ENCODE results near the gene MPEG1.

MPEG1 gene

DNA sequence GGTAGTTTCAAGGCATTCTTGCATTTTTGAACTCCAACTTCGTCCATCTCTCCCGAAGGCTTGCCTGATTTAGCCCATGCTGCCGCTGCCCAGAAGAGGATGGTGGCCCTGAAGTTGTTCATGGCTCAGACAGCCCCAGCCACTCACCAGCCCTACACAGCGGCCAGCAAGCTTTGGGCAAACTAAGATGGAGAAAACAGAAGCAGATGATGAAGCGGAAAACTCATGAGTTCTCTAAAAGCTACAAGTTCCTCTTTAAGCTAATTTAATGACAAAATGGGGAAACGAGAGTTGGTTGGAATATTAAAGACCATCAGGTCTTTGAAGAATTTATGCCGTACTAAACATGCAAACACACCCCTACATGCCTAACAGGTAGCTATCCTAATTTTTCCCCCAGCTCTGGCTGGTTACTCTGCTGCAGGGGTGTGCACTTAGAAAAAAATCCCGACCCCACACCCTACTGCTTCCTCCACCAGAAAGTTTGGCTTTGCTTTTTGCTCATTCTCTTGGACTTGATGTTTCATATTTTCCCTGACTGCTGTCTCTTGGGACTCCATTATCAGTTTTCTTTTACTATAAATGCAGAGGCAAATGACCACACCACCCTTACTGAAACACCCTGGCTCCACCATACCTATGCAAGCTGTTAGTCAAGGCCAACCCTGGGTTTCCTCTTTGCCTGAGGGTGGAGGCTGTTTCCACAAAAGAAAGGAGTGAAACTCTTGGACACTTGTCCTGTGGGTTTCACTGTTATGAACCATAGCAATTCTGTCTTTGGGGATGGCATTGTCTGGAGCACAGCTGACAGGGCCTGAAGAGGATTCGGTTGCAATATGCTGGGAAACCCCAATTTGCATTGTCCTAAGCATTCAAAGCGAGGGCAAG, at the start of gene MPEG1:
Gene MPEG1 (minus strand): TSS at position 184 of the 888 bp plus-strand sequence. CDS start 62 bp downstream, at position 122.
- no peak for DNase-seq

- DNase-seq, result no peak
Observed at GRCh38 chr11:59262177-59262818, 49.6 kb upstream of the MPEG1 start.

GRCh38 chr11:59261150-59261549, 48.4 kb upstream of the MPEG1 start:
- DNase-seq, result no peak

GRCh38 chr11:59259867-59260475, 47.2 kb upstream of the MPEG1 start:
- no peak for DNase-seq

DNA sequence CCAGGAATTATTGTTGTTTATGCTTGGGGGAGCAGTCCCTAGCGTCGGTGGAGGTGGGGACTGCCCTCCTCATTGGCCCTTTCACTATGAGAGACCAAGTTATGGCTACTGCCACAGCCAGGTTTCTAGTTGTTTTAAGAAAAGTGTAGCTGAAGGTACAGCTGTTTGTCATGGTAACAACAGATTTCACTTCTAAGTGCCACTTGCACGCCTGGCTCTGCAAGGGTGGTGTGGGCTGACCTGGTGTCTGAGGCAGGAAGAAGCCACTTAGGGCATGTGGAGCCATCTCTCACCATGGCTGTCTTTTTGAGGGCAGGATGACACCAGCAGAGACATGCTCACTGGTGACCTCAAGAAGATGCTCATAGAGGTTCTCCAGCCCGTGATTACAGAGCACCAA, 46.3 kb upstream of the MPEG1 start:
- no peak for DNase-seq

DNA sequence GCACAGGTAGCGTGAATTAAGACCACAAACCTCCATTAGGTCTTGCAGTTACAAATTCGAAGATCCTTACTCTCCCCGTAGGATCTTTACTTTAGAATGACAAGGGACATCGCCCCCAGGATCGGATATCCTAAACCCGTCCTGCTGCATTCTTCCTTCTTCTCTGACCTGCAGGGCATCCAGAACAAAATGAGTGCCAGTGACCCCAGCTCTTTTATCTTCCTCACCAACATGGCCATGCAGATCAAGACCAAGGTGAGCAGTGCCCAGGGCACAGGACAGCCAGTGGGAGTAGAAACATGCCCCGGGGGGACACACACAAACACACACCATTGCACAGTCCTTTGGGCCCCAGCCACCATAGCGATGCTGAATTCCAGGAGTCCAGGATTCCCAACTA, 42.6 kb upstream of the MPEG1 start:
- DNase-seq, result no peak

DNA sequence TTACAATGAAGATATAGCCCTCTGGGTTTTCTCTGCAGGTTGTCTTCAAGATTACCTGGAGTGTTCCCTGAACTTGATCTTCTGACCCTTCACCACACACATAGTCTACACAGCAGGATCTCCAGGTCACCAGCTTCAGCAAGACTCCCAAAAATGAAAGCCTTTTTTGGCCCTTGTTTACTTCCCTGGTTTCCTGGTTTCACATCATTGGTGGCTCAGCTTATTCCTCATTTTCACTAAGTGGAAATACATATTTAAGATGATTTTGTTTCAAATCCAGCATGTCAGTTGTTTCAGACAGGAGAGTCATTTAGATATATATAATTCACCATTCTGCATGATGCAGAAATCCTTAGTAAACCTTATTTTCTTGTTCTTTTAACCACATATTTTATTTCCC, 41.6 kb upstream of the MPEG1 start:
- DNase-seq, result no peak

DNA sequence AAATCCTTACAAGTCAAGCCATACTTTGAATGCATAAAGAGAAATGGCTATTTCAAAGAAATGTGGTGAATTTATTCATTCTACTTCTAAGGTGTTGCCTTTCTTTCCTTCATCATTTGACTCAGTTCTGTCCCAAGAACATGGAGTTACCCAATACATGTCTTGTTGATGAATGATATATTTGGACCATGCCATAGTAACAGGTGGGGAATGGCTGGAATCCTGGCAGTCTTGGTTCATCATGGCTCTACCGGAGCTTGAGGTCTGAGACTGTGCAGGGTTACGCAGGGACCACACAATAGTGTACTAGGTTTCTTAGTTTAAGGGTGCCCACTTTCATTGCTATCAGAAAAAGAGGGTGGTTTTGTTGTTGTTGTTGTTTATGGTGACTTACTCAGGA, 40.3 kb upstream of the MPEG1 start:
- DNase-seq, result no peak

GRCh38 chr11:59249535-59249934, 36.8 kb upstream of the MPEG1 start:
- no peak for DNase-seq

DNA sequence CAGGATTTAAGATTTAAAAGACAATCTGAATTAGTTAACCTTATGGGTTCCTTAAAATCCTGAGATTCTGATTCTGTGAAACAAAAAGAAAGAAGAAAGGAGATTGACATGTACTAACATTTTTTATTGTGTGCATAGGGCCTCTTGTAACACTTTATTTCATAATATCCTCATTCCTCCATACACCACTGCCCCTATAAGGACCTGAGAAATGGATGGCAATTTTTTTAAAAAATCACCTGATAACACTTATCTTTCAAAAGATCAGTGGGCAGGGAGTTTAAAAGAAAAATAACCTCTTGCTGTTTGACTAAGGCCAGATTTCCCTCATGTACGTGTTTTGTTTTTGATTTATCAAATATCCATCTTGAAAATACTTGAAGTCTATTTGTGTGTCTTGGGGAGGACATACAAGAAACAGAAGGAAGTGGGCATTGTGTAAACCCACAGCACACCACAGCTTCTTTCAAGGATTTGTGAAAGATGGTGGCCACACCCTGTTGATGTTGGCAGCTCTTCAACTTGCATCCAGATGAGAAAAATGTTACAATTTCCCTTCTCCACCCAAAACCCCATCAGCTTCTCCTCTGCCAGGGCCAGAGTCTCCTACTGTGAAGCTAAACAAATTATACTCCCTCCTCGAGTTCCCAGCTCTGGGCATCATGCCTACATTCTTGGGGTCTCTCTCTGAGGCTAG, 35.0 kb upstream of the MPEG1 start:
- no peak for DNase-seq

DNA sequence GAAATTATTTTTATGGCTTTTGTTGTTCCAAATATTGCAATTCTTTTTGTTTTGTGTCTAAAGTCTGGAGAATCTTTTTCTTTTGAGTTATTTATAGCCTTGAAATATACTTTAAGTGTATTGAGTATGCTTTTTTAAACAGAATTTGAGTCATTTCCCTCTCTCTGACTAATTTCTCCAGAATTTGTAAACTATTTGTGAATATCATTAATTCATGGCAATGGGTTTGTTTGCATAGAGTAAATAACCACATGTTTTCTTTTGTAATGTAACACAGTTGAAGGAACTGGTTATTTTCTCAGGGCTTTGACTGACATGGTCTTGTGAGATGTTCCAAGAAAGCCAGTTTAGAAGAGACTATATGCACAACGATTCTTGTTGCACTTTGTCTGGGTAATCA, 30.9 kb upstream of the MPEG1 start:
- no peak for DNase-seq

DNA sequence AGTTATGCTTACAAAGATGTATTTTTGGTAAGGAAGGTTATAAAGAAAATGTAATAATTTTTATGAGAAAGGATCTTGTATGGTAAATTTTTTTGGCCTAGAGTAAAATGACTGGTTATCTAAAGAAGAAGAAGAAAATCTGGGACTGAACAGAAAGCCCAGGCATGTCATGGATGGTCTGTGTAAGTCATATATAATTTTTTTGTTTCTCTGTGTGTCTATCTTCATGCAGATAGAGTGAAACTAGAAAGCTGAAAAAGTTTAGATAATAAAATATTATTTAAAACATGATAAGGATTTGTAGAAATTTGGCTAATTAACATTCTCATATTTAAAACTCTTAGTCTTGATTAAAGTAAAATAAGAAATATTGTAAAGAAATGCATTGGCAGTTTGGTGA, 27.6 kb upstream of the MPEG1 start:
- no peak for DNase-seq

GRCh38 chr11:59226396-59226795, 13.7 kb upstream of the MPEG1 start:
- no peak for DNase-seq

DNA sequence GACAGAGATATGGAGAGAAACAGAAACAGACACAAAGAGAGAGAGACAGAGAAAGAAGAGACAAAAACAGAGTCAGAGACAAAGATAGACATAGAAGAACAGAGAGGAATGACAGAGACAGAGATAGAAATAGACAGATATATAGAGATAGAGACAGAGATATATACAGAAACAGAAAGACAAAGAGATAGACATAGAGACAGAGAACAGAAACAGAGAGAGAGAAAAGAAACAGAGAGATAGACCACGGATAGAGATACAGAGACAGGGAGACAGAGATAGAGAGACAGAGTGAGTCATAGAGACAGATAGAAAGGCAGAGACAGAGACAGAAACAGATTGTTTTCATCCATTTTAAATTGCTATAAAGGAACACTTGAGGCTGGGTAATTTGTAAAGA, 12.3 kb upstream of the MPEG1 start:
- DNase-seq, result no peak

GRCh38 chr11:59224351-59224928, 11.7 kb upstream of the MPEG1 start:
- DNase-seq, result no peak

DNA sequence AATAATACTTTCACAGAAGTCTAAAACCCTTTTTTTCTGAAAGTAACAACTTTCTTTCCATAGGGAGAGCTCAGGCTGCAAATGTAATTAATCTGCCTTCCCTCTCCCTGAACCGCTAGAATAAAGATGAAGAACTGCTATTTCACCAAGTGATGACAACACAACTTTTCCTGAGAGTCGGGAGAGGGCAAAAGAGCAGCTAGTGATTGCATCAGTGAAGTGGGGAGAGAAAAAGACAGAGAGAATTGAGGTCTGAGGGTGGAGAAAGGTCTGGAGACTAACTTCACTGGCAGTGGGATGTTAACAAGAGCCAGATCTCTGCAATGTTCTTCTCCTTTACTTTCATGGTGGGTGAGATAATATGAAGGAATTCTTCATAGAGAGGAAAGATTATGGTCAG, 10.9 kb upstream of the MPEG1 start:
- DNase-seq, result no peak

DNA sequence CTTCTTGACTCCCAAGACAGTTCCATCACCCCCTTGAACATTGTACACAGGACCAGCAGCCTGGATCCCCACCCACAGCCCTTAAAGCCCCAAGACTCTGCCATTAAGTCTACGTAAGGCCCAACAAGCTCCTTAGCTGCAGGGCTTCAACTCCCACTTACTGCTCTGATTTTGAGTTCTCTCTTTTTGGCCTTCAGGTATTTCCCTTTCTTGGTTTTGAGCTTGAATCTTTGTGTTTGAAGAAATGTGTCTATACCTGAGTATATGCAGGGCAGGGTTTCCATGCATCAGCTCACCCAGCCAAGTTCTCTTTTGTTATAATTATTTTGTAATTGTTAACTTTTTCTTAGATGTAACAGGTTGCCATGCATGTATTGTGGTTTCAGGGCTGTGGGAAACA, 10.4 kb upstream of the MPEG1 start:
- no peak for DNase-seq

DNA sequence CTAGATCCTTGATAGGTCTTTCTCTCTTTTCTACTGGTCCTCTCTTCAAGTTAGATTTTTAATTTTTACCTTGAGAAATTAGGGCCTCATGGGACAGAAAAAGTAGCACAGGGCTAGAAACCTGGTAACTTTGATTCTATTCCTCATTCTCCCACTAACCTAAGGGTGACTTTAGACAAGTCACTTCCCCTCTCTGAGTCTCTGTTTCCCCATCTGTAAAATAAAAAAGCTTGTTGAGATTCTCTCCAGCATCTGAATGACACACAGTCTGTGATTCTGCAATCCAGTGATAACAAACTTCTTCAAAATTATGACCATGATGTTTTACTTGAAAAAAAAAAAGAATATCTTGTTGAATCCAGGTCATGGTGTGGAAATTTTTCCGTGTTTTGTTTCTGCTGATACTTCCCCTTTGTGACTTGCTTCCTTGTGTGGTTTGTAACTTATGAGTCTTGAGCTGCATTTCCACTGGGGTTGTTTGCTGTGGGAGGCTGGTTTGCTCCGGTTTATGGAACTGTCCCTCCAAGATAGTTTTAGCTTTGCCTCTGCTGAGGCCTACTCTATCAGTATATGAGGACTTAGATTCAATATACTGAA, 9.8 kb upstream of the MPEG1 start:
- DNase-seq, result peak; percentile 44

GRCh38 chr11:59221441-59221840, 8.7 kb upstream of the MPEG1 start:
- DNase-seq, result no peak

DNA sequence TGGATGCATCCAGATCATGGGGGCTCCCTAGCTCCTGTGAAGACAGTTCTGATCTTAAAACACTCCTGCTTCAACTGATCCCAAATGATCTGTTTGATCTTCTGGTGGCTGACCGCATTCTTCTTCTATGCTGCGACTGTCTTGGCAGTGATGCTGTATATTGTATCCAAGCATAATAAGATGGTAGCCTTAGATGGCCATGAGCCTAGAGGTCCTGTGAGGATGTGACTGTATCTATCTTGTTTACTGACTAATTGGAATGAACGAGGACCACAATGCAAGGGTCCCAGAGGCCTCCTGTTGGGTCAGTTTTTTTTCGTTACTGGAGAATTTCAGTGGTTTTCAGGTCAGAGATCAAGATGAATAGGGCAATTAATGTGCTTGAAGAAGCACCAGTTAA, 7.1 kb upstream of the MPEG1 start:
- no peak for DNase-seq

DNA sequence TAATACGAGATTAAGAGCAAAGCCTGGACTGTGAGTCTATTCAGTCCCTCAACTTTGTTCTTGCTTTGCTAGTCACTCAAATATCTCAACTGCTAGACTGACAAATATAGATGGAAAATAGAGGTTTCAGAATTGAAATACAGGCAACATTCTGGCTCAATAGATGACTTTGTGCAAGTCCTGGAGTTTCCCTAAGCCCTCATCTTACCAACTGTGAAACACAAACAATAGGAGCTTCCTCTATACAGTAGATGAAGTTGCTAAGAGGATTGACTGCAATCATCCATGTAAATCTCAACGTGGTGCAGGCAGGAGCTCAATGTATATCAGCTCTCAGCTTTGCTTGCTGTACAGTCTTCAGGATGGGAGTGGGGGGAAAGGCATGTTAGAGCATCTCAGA, 6.2 kb upstream of the MPEG1 start:
- DNase-seq, result no peak

DNA sequence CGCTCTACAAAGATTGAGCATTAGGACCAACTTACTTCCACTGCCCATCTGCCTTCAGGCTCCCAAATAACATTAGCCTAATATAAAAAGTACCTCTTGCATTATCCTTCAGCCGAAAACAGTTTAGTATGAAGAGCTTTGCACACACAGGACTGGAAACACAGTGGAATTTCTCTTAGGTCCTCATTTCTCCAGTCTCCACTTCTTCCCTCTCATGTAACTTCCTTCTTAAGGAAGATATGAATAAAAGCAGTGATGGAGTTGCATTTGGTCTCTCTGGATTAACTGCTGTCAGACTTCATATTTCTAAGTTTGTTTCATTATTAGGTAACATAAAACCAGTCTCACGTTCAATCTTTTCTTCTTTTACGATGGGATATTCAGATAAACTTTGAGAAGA, 5.6 kb upstream of the MPEG1 start:
- no peak for DNase-seq

All from OCI-M1 (cell line).